ENCODE data around the gene RNF212B. TPM values are rescaled to one million over a fixed set of nuclear protein-coding genes. Genes with fewer than 3 reads are reported as not detected.

RNF212B gene
- total and polyA plus RNA-seq, 2 donors, result 0.05 to 0.07 TPM

DNA sequence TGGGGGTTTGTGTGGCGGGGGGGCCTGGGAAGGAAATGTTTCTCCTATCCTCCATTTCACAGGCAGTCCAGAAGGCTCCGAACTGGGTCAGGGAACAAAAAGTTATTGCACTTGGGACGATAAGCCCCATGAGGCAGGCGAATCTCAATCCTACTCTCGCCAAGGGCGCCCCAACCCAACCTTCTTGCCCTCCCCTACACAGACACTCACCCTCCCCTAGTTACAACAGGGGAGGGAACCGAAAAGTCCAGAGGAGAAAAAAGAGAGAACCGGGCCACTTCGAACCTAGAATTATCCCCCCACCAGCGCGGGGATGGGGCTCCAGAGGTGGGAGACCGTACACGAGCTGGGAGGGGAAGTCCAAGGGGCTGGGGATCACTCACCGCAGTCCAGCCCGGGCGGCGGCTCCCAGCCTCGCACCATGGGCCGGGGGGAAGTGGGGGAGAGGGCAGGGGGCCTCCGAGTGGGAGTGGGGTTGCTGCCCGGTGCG lies 47.8 kb downstream of the RNF212B start:
- under 1% methylated on average over 22 of the region's 22 CpGs for WGBS
- H3K36me3 ChIP-seq (ENCODE audit: control insufficient read depth in 2 of 2, insufficient read depth in 2 of 2, low read length in 1 of 2), result peaks cover 0 to 4% of the 10 kb centered on the region in 2 donors
- peak overlapping the region; percentile 80 to 92 for H3K4me3 ChIP-seq (ENCODE audit: low read length in 2 of 2)
- peak overlapping the region; percentile 85 to 88 for H3K27ac ChIP-seq (ENCODE audit: low read depth in 1 of 2, low read length in 1 of 2)
- H3K9me3 ChIP-seq (ENCODE audit: control insufficient read depth in 2 of 2, insufficient read depth in 1 of 2, low read length in 1 of 2), result no peaks in the 10 kb centered on the region
- no peaks in the 10 kb centered on the region for H3K27me3 ChIP-seq (ENCODE audit: control insufficient read depth in 2 of 2, insufficient read depth in 1 of 2, low read length in 1 of 2)
- H3K4me1 ChIP-seq (ENCODE audit: control insufficient read depth in 2 of 2, insufficient read depth in 2 of 2, low read length in 2 of 2), result peaks cover 3 to 15% of the 10 kb centered on the region in 2 donors
- no peak for DNase-seq (ENCODE audit: low read depth in 6 of 9, low spot score in 9 of 9)

DNA sequence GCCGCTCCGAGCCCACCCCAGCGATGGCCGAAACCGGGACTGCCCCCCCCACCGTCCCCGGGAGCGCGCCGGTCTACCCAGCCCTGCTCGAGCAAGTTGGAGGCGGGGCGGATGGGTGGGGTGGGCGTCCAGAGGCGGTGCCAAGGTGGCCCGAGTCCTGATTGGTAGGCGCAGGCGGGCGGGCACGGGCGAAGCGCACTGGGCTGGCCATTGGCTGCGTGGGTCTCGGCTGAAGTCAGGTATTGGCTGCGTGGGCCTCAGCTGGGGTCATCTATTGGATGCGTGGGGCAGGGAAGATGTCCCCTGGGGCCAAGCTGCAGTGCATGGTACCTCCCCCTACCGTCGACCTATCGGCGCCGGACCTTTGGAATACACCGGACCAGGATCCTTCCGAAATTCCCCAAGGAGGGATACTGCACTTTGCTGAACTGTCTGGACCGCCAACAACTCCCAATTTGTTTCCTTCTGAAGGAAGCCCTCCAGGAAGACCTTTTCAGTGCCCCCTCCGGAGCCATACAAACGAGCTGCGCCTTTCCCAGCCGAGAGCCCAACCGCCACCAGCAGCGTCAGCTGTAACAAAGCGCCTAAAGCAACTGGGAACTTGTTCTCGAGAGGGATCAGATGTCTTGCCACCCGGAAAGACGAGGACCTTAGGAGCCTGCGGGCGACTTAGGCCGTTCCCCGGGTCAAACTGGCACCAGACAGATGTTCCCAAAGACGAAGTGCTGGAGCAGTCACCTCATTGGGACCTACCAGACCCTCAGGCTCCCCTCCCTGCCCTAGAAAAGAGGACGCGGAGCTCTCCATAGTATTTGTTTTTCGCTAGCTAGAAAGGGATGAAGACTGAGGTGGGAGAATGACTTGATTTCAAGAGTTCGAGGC lies 48.5 kb downstream of the RNF212B start, which contains the start of gene HOMEZ:
HOMEZ (minus strand) TSS at position 113 of the 882 bp plus-strand sequence. CDS start 180 bp downstream, outside the sequence.
- Histone ChIP-seq H3K27me3 (ENCODE audit: control insufficient read depth in 2 of 2, insufficient read depth in 1 of 2, low read length in 1 of 2) (no peaks in the 10 kb centered on the region), H3K9me3 (ENCODE audit: control insufficient read depth in 2 of 2, insufficient read depth in 1 of 2, low read length in 1 of 2) (no peaks in the 10 kb centered on the region), H3K27ac (ENCODE audit: low read depth in 1 of 2, low read length in 1 of 2) (peak within 1 kb of the TSS; percentile 89 to 91), H3K4me1 (ENCODE audit: control insufficient read depth in 2 of 2, insufficient read depth in 2 of 2, low read length in 2 of 2) (peaks cover 3 to 15% of the 10 kb centered on the region in 2 donors), H3K36me3 (ENCODE audit: control insufficient read depth in 2 of 2, insufficient read depth in 2 of 2, low read length in 1 of 2) (peaks cover 0 to 4% of the 10 kb centered on the region in 2 donors), H3K4me3 (ENCODE audit: low read length in 2 of 2) (peak within 1 kb of the TSS; percentile 80 to 92)
- 1% methylated on average over 53 of the region's 53 CpGs for WGBS
- peak; percentile 83 to 97 (median 91) for DNase-seq (ENCODE audit: low read depth in 6 of 9, low spot score in 9 of 9)

DNA sequence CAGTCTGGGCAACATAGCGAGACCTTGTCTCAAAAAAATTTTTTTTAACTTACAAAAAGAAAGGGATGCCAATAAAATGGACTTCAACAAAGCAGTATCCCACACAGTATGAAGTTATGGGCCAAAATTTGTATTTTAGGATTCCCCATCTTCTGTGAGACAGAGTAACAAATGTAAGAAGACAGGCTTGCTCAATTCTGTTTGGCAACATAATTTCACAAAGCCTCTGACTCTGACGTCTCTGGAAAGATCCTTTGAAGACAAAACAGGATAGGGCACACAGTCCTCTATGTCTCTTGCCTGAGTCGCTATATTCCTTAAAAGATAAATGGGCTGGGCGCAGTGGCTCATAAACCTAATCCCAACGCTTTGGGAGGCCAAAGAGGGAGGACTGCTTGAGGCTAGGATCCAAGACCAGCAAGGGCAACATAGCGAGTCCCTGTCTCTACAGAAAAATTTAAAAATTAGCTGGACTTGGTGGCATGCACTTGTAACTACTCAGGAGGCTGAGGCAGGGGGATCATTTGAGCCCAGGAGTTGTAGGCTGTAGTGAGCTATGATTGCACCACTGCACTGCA lies 49.3 kb downstream of the RNF212B start:
- Histone ChIP-seq H3K9me3 (ENCODE audit: control insufficient read depth in 2 of 2, insufficient read depth in 1 of 2, low read length in 1 of 2) (no peaks in the 10 kb centered on the region), H3K27me3 (ENCODE audit: control insufficient read depth in 2 of 2, insufficient read depth in 1 of 2, low read length in 1 of 2) (no peaks in the 10 kb centered on the region), H3K4me1 (ENCODE audit: control insufficient read depth in 2 of 2, insufficient read depth in 2 of 2, low read length in 2 of 2) (peaks cover 3 to 15% of the 10 kb centered on the region in 2 donors), H3K27ac (ENCODE audit: low read depth in 1 of 2, low read length in 1 of 2) (peak overlapping the region; percentile 89 to 91), H3K36me3 (ENCODE audit: control insufficient read depth in 2 of 2, insufficient read depth in 2 of 2, low read length in 1 of 2) (peaks cover 0 to 4% of the 10 kb centered on the region in 2 donors), H3K4me3 (ENCODE audit: low read length in 2 of 2) (peak overlapping the region; percentile 80 to 92)
- WGBS, result 72% methylated on average over 6 of the region's 6 CpGs
- no peak for DNase-seq (ENCODE audit: low read depth in 6 of 9, low spot score in 9 of 9)

GRCh38 chr14:23294734-23295561 lies 57.2 kb downstream of the RNF212B start:
- Histone ChIP-seq H3K4me1 (ENCODE audit: control insufficient read depth in 2 of 2, insufficient read depth in 2 of 2, low read length in 2 of 2) (peaks cover 6 to 11% of the 10 kb centered on the region in 2 donors), H3K27ac (ENCODE audit: low read depth in 1 of 2, low read length in 1 of 2) (no peak overlapping the region), H3K27me3 (ENCODE audit: control insufficient read depth in 2 of 2, insufficient read depth in 1 of 2, low read length in 1 of 2) (no peaks in the 10 kb centered on the region), H3K9me3 (ENCODE audit: control insufficient read depth in 2 of 2, insufficient read depth in 1 of 2, low read length in 1 of 2) (no peaks in the 10 kb centered on the region), H3K4me3 (ENCODE audit: low read length in 2 of 2) (no peak overlapping the region), H3K36me3 (ENCODE audit: control insufficient read depth in 2 of 2, insufficient read depth in 2 of 2, low read length in 1 of 2) (peaks cover 12 to 29% of the 10 kb centered on the region in 2 donors)
- 39% methylated on average over 24 of the region's 24 CpGs for WGBS
- DNase-seq (ENCODE audit: low read depth in 6 of 9, low spot score in 9 of 9), result peak in 8 of 9 donors; percentile 32 to 82 (median 62)

DNA sequence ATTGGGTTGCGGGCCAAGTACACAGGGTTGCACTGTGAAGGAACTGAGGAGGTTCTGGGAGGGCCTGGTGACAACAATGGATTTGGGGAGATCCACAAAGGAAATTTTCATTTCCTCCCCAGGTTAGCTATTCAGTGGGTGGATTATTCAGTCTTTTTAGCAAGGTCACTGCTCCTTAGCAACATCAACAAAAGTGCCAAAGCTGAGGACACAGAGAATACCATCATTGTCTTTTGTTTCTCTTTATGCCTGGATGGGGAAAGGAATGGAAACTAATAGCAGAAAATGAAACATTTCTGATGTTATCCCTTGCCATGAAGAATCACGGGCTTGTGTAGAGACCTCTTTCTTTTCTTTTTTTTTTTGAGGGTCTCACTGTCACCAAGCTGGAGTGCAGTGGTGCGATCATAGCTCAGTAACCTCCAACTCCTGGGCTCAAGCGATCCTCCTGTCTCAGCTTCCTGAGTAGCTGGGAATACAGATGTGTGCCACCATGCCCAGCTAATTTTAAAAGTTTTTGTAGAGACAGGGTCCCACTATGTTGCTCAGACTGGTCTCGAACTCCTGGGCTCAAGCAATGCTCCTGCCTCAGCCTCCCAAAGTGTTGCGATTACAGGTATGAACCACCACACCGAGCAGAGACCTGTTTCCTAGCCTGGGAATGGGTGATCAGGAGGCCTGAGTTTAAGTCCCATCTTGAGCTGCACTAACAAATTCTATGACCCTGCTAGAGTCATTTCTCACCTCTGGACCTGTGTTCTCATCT lies 58.5 kb downstream of the RNF212B start:
- peaks cover 12 to 29% of the 10 kb centered on the region in 2 donors for H3K36me3 ChIP-seq (ENCODE audit: control insufficient read depth in 2 of 2, insufficient read depth in 2 of 2, low read length in 1 of 2)
- H3K4me1 ChIP-seq (ENCODE audit: control insufficient read depth in 2 of 2, insufficient read depth in 2 of 2, low read length in 2 of 2), result peaks cover 14 to 21% of the 10 kb centered on the region in 2 donors
- no peak overlapping the region for H3K27ac ChIP-seq (ENCODE audit: low read depth in 1 of 2, low read length in 1 of 2)
- H3K27me3 ChIP-seq (ENCODE audit: control insufficient read depth in 2 of 2, insufficient read depth in 1 of 2, low read length in 1 of 2), result no peaks in the 10 kb centered on the region
- H3K9me3 ChIP-seq (ENCODE audit: control insufficient read depth in 2 of 2, insufficient read depth in 1 of 2, low read length in 1 of 2), result no peaks in the 10 kb centered on the region
- 97% methylated on average over 7 of the region's 7 CpGs for WGBS
- no peak for DNase-seq (ENCODE audit: low read depth in 6 of 9, low spot score in 9 of 9)
- no peak overlapping the region for H3K4me3 ChIP-seq (ENCODE audit: low read length in 2 of 2)

DNA sequence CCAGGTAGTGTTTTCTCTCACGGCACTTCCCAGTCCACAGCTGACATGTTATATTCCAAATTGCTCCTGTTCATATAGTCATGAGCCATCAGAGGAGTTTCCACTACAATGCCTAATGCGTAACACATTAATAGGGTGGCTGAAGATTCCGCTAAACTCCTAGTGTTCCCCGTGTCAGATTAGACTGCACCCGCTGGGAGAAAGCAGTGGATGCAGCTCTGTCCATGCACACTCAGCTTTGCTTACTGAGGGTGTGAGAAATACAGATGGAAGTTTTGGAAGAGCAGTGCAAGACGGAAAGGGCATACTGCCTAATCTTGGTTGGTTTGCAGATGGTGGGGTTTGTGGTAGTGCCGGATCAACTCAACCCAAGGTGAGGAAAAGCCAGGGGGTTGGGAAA lies 59.4 kb downstream of the RNF212B start:
- Histone ChIP-seq H3K9me3 (ENCODE audit: control insufficient read depth in 2 of 2, insufficient read depth in 1 of 2, low read length in 1 of 2) (no peaks in the 10 kb centered on the region), H3K27me3 (ENCODE audit: control insufficient read depth in 2 of 2, insufficient read depth in 1 of 2, low read length in 1 of 2) (no peaks in the 10 kb centered on the region), H3K36me3 (ENCODE audit: control insufficient read depth in 2 of 2, insufficient read depth in 2 of 2, low read length in 1 of 2) (peaks cover 12 to 29% of the 10 kb centered on the region in 2 donors), H3K4me1 (ENCODE audit: control insufficient read depth in 2 of 2, insufficient read depth in 2 of 2, low read length in 2 of 2) (peaks cover 14 to 21% of the 10 kb centered on the region in 2 donors), H3K27ac (ENCODE audit: low read depth in 1 of 2, low read length in 1 of 2) (no peak overlapping the region), H3K4me3 (ENCODE audit: low read length in 2 of 2) (no peak overlapping the region)
- WGBS, result 98% methylated on average over 7 of the region's 7 CpGs
- no peak for DNase-seq (ENCODE audit: low read depth in 6 of 9, low spot score in 9 of 9)

GRCh38 chr14:23297611-23298277 lies 60.0 kb downstream of the RNF212B start:
- DNase-seq (ENCODE audit: low read depth in 6 of 9, low spot score in 9 of 9), result no peak
- peaks cover 14 to 24% of the 10 kb centered on the region in 2 donors for H3K4me1 ChIP-seq (ENCODE audit: control insufficient read depth in 2 of 2, insufficient read depth in 2 of 2, low read length in 2 of 2)
- H3K27ac ChIP-seq (ENCODE audit: low read depth in 1 of 2, low read length in 1 of 2), result no peak overlapping the region
- no peaks in the 10 kb centered on the region for H3K27me3 ChIP-seq (ENCODE audit: control insufficient read depth in 2 of 2, insufficient read depth in 1 of 2, low read length in 1 of 2)
- 98% methylated on average over 7 of the region's 7 CpGs for WGBS
- peaks cover 12 to 29% of the 10 kb centered on the region in 2 donors for H3K36me3 ChIP-seq (ENCODE audit: control insufficient read depth in 2 of 2, insufficient read depth in 2 of 2, low read length in 1 of 2)
- H3K9me3 ChIP-seq (ENCODE audit: control insufficient read depth in 2 of 2, insufficient read depth in 1 of 2, low read length in 1 of 2), result peaks cover 0 to 1% of the 10 kb centered on the region in 2 donors
- H3K4me3 ChIP-seq (ENCODE audit: low read length in 2 of 2), result no peak overlapping the region

Measured in thymus (tissue), 11 donors.